ENCODE results near the gene ACBD6. TPM values are rescaled to one million over a fixed set of nuclear protein-coding genes. Genes with fewer than 3 reads are reported as not detected.

Gene ACBD6
- total RNA-seq, 2 donors from 2014 or later, result 43.2 to 54.5 TPM

- DNase-seq, result no peak
- WGBS, 2 experiments (ENCODE audit: insufficient coverage in 1 of 2, insufficient read length in 1 of 2), result 92 to 98% methylated on average over 4 to 6 of the region's 6 CpGs
- Histone ChIP-seq H3K4me1 (ENCODE audit: control insufficient read depth, insufficient read depth, low read length) (no peaks in the 10 kb centered on the region), H3K9ac (ENCODE audit: extremely low read depth, low read length, poor library complexity, severe bottlenecking) (no peak overlapping the region), H3K36me3 (ENCODE audit: control insufficient read depth, insufficient read depth, low read length) (peaks cover 14% of the 10 kb centered on the region), H3K4me3 (ENCODE audit: low read length) (no peak overlapping the region), H3K27me3 (ENCODE audit: control insufficient read depth, insufficient read depth, low read length, poor library complexity, severe bottlenecking) (no peaks in the 10 kb centered on the region), H3K9me3 (ENCODE audit: control insufficient read depth, low read length) (no peaks in the 10 kb centered on the region), H3K27ac (ENCODE audit: low read depth, low read length) (no peak overlapping the region)
- H3K36me3 Mint-ChIP-seq (ENCODE audit: low read depth), result peaks cover 17% of the 10 kb centered on the region
- H3K9me3 Mint-ChIP-seq, result peaks cover 4% of the 10 kb centered on the region
- TF ChIP-seq CTCF (conservative IDR thresholded peaks at IDR 0.05), result no peak
- no peak overlapping the region for H3K27ac Mint-ChIP-seq
- H3K4me1 Mint-ChIP-seq, result no peaks in the 10 kb centered on the region
- no peak overlapping the region for H3K4me3 Mint-ChIP-seq
- no peaks in the 10 kb centered on the region for H3K27me3 Mint-ChIP-seq (ENCODE audit: insufficient read depth)
These were observed 211.9 kb downstream of the ACBD6 start for GRCh38 chr1:180290265-180291001.

- H3K27me3 Mint-ChIP-seq (ENCODE audit: insufficient read depth), result no peaks in the 10 kb centered on the region
- Histone ChIP-seq H3K9ac (ENCODE audit: extremely low read depth, low read length, poor library complexity, severe bottlenecking) (no peak overlapping the region), H3K27ac (ENCODE audit: low read depth, low read length) (no peak overlapping the region), H3K4me1 (ENCODE audit: control insufficient read depth, insufficient read depth, low read length) (no peaks in the 10 kb centered on the region), H3K36me3 (ENCODE audit: control insufficient read depth, insufficient read depth, low read length) (peaks cover 20% of the 10 kb centered on the region), H3K4me3 (ENCODE audit: low read length) (no peak overlapping the region), H3K9me3 (ENCODE audit: control insufficient read depth, low read length) (no peaks in the 10 kb centered on the region), H3K27me3 (ENCODE audit: control insufficient read depth, insufficient read depth, low read length, poor library complexity, severe bottlenecking) (no peaks in the 10 kb centered on the region)
- no peaks in the 10 kb centered on the region for H3K4me1 Mint-ChIP-seq
- no peak overlapping the region for H3K27ac Mint-ChIP-seq
- no peak for TF ChIP-seq CTCF (conservative IDR thresholded peaks at IDR 0.05)
- no peak for DNase-seq
- 87% methylated on average over 1 of the region's 1 CpG; no CpG with 5 or more reads in 1 of the 2 experiments for WGBS, 2 experiments (ENCODE audit: insufficient coverage in 1 of 2, insufficient read length in 1 of 2)
- peaks cover 16% of the 10 kb centered on the region for H3K36me3 Mint-ChIP-seq (ENCODE audit: low read depth)
- no peak overlapping the region for H3K4me3 Mint-ChIP-seq
- H3K9me3 Mint-ChIP-seq, result peaks cover 4% of the 10 kb centered on the region
These were observed 213.4 kb downstream of the ACBD6 start for GRCh38 chr1:180288940-180289339.

DNA sequence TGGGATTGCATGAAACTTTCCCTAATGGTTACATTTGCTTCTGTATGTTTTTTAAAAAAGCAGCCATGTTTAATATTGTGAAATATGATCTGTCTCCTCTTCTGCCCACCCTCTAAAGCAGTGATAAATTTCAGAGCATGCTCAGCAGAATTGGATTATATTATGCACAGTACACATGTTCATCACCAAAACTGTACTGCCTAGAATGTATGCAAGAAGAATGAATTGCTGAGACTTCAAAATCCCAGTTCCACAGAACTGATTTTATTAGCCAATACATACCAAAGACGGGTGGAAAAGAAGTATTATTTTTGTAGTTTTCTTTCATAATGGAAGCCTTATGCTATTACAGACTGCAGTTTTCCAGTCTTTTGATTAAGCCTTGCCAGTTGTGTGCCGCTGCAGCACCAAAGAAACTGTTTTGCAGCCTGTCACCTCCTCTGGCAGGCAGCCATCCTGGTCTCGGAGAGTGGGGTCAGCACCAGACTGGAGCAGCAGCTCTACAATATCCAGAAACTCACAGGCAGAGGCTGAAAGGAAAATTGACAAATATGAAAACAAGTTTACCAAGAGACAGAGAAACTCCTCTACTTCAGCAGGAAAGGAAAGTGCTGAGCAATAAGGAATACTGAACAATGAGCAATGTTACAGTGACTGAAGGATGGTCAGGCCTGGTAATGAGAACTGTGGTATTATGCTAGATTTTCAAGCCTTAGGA lies 214.2 kb downstream of the ACBD6 start:
- Mint-ChIP-seq H3K36me3 (ENCODE audit: low read depth) (peaks cover 16% of the 10 kb centered on the region), H3K27me3 (ENCODE audit: insufficient read depth) (no peaks in the 10 kb centered on the region), H3K27ac (no peak overlapping the region), H3K9me3 (peaks cover 4% of the 10 kb centered on the region), H3K4me1 (no peaks in the 10 kb centered on the region), H3K4me3 (no peak overlapping the region)
- DNase-seq, result no peak
- Histone ChIP-seq H3K36me3 (ENCODE audit: control insufficient read depth, insufficient read depth, low read length) (peaks cover 22% of the 10 kb centered on the region), H3K9ac (ENCODE audit: extremely low read depth, low read length, poor library complexity, severe bottlenecking) (no peak overlapping the region), H3K27ac (ENCODE audit: low read depth, low read length) (no peak overlapping the region), H3K27me3 (ENCODE audit: control insufficient read depth, insufficient read depth, low read length, poor library complexity, severe bottlenecking) (no peaks in the 10 kb centered on the region), H3K4me3 (ENCODE audit: low read length) (no peak overlapping the region), H3K9me3 (ENCODE audit: control insufficient read depth, low read length) (no peaks in the 10 kb centered on the region), H3K4me1 (ENCODE audit: control insufficient read depth, insufficient read depth, low read length) (no peaks in the 10 kb centered on the region)
- TF ChIP-seq CTCF (conservative IDR thresholded peaks at IDR 0.05), result no peak
- WGBS, 2 experiments (ENCODE audit: insufficient coverage in 1 of 2, insufficient read length in 1 of 2), result 83 to 100% methylated on average over 3 of the region's 3 CpGs

Data from endodermal cell (in vitro differentiated cells).